Measurements from ENCODE around the gene ZNF384.

ZNF384 gene

DNA sequence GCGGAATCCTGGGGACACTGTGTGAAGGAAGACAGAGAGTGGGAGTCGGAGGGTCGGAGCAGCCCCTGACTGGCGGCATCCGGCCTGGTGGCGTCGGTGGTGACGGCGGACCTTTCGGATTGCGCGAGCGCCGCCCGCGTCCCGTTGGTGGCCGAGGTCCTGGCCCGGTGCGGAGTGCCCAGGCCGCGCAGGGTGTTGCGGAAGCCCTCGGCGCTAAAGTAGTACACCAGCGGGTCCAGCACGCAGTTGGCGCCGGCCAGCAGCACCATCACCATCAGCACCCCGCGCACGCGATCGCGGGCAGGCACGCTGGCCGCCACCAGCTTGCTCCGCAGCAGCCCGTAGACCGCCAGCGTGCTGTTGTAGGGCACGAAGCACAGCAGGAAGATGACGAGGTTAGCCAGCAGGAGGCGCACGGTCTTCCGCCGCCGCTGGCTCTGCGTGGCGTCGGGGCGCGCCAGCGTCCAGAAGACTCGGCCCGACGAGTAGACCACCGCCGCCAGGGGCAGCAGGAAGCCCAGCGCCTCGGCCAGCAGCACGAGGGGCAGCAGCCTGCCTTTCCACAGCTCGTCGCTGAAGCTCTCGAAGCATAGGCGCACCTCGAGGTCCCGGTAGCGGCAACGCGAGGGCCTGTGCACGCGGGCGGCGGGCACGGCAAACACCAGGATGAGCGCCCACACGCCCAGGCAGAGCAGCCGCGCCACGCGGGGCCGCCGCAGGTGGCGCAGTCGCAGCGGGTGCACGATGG, 68.9 kb downstream of the ZNF384 start:
- no peak for DNase-seq (ENCODE audit: low spot score)

DNA sequence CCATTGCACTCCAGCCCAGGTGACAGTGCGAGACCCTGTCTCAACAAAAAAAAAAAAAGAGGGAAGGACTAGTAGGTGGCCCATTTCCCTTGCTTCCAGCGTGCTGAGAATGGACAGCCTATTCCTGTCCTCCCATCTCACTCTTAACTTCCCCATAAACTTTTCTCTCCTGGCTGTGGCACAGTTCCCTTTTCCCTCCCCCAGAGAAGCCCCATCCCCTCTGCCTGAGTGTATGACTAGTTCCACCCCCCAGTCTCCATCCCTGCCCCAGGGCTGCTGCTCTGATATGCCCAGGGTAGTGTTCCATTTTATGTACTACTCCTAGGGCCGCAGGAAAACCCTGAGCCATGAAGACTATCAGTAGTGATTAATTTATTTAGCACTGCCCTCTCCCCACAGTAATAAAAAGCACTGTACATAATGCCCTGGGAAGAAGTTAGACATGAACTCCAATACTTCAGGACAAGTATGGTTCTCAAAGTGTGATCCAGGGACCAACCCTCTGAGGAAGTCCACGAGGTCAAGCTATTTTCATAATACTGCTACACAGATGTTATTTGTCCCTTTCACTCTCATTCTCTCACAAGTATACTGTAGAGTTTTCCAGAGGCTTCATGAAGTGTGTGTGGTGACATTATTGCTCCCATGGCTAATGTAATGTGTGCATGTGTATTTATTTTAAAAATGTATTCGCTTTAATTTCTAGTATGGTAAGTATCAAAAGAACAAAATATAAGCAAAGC, 70.5 kb downstream of the ZNF384 start:
- DNase-seq (ENCODE audit: low spot score), result no peak

Measured in HuH-7 (cell line).